Stimulated activated CD4-positive, alpha-beta T cell treated with anti-CD3 and anti-CD28 coated beads, Interleukin-4, amount 100 ng/mL, for 24 hours (primary cell): ENCODE results near the gene ZFP37.
"Not testable (repeated sequence)": the region's sequence is repeated elsewhere in the genome, so short reads cannot be mapped to it uniquely, and the experiment has no call there.

ENCODE experiments used
- DNase-seq: peaks from one replicate; pipeline ENCODE4 v3.0.0-alpha.2; 2020

ZFP37 gene

GRCh38 chr9:113056191-113057106 is at the start of gene ZFP37:
Gene ZFP37 (minus strand): TSS chr9:113056724. CDS start chr9:113056688, 36 bp downstream.
- DNase-seq: peak; percentile 77

DNA sequence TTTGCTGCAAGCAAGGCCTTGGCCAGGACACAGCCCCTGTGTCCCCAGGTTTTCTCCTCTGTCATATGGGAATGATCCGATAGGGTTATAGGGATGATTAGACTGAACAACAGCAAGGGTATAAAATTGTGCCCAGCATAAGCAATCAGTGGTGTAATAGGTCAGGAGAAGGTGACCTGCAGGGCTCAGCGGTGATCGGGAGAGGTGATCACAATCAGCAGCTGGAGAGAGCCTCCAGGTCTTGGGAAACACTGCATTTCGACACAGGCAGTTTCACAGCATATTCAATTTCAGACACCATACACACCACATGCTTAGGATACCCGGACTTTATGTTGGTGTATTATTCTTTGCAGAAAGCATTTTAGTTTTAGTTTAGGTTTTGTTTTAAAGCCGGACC is 48.8 kb upstream of the ZFP37 start:
- not testable (repeated sequence) for DNase-seq

GRCh38 chr9:113095561-113095960 is 39.0 kb upstream of the ZFP37 start:
- no peak for DNase-seq

- not testable (repeated sequence) for DNase-seq
Measured at GRCh38 chr9:113089924-113090323, 33.4 kb upstream of the ZFP37 start.

DNA sequence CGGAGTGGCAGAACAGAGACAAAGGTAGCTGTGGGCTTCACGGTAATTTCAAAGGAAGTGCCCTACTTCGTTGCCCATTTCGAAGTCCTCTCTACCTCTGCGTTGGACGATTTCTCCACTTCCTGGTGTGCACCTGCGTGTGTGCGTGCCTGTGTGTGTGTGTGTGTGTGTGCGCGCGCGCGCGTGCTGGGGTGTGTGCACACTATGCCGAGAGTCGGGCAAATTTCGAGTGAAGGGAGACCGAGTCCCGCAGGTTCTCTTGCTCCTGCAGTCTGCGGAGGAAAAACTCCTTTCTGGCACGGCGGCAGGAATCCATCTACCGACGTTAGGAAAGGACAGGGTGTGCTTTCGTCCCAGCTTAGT is 32.6 kb upstream of the ZFP37 start:
- not testable (repeated sequence) for DNase-seq

GRCh38 chr9:113088456-113089142 is 32.1 kb upstream of the ZFP37 start:
- DNase-seq: not testable (repeated sequence)

GRCh38 chr9:113062932-113063310 is 6.4 kb upstream of the ZFP37 start:
- DNase-seq: not testable (repeated sequence)

DNA sequence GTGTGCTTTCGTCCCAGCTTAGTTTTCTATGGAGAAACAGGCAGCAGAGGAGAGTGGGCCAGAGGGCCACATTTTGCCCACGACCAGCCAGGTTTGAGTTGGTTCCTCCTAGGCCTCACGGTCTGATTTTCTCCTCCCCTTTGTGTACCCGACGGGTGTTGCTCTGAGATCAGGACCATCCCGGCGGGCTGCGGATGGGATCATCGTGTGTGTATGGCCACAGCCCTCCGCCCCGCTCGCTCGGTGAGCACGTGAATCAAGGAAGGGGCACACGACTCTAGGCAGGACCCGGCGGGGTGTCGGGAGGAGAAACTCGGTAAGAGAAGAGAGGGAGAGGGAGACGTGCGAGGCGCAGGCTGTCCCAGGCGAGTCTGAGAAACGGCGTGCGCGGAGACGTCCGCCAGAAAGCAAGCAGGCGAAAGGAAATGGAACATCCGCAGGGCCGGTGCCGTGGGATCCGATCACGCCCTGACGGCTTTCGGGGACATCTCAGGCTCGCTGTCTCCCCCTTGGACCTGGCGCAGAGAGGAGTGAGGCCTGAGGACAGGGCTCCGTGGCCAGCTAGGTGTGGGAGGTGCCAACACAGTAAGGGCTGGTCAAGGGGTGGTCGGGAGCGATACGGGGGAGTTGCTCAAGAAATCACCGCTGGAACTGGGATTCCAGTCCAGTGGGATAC is 5.9 kb upstream of the ZFP37 start:
- DNase-seq: not testable (repeated sequence)

DNA sequence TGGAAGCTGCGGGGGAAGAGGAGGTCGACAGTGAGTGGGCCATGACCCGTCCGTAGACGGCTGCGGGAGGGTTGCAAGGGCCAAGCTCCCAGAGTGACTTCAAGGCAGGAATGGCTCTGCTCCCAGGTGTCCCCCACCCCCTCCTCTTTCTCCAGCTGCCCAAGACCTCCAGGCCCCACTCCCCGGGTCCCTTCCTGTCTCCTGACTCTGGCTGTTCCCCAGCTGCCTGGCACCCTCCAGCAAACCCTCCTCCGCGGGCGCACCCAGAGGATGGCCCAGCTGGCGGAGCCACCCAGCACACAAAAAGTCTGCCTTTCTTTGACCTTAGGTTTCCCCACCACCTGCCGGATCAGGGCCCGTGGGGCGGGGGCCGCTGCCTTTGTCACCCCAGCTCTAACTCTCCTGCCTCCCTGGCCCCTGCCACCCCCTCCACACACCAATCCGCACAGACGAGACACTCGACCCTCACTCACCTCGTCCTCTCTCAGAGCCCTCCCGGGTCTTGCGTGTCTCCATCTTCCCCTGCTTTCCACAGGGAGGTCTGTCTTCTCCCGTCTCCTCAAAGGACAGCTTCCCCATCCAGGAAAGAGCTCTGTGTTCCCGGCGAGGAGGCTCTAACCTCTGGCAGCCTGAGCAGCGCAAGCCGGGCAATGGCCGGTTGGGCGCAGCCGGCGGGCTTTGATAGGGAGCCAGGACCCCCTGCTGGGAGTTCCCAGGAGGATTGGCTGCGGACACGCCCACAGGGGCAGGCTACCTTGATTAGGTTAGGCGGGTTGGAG is 4.7 kb upstream of the ZFP37 start:
- not testable (repeated sequence) for DNase-seq

GRCh38 chr9:113059581-113060284 is 3.2 kb upstream of the ZFP37 start:
- not testable (repeated sequence) for DNase-seq

DNA sequence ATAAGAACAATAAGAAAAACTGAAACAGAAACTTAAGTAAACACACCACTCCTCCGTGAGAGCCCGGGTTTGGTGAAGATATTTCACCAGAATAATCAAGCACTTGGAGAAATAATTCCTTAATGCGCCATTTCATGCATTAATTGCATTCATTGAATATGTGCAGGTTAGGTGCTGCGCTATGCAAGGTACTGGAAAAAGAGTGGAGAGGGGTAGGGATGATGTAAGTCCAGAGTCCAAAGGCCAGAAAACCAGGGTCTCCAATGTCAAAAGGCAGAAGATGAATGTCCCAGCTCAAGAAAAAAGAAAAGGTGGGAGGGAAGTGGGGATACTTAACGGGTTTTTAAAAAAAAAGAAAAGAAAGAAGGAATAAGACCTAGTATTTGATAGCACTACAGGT is 669 bp upstream of the ZFP37 start:
- no peak for DNase-seq

DNA sequence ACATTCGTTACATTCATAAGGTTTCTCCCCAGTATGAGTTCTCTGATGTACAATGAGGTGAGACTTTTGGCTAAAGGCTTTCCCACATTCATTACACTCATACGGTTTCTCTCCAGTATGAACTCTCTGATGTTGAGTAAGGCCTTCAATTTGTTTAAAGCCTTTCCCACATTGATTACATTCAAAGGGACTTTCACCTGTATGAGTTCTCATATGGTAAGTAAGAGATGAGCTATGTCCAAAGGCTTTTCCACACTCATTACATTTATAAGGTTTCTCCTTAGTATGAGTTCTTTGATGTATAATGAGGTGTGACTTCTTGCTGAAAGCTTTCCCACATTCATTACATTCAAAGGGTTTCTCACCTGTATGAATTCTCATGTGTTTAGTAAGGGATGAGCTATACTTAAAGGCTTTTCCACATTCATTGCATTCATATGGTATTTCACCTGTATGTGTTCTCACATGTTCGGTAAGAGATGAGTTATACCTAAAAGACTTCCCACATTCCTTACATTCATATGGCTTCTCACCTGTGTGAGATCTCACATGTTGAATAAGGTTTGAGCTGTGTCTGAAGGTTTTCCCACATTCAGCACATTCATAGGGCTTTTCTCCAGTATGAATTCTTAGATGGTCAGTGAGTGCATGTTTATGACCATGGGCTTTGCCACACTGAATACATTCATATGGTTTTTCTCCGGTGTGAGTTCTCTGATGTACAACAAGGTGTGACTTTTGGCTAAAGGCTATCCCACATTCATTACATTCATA is 13.5 kb downstream of the ZFP37 start:
- no peak for DNase-seq

DNA sequence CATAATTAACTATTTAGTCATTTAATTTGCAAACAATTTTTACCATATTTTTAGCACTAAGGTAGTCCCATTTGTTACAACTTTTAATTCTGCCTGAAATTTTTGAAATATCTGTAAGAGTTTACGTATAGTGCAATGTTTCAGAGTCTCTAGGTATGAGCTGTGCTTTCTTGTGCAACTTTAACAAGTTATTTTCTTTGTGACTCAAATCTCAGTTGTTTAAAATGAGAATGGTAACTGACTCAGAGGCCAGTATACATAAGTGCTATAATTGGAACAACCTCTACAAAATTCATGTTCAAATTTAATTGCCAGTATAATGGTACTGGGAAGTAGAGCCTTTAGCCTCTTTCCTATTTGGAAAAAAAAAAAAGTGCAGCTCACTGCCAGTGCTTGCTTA is 30.3 kb downstream of the ZFP37 start:
- no peak for DNase-seq

DNA sequence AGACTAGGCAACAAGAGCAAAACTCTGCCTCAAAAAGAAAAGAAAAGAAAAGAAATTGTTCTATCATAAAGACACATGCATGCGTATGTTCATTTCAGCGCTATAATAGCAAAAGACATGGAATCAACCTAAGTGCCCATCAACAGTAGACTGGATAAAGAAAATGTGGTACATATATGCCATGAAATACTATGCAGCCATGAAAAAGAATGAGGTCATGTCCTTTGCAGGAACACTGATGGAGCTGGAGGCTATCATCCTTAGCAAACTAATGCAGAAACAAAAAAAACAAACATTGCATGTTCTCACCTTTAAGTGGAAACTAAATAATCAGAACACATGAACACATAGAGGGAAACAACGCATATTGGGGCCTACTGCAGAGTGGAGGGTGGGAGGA is 38.3 kb downstream of the ZFP37 start:
- DNase-seq: no peak

- DNase-seq: no peak
Measured at GRCh38 chr9:113012492-113012891, 44.0 kb downstream of the ZFP37 start.

- peak; percentile 26 for DNase-seq
Measured at GRCh38 chr9:113011911-113012381, 44.6 kb downstream of the ZFP37 start, which contains the start of gene ZNF883. Gene ZNF883 (minus strand): TSS chr9:113012192.

DNA sequence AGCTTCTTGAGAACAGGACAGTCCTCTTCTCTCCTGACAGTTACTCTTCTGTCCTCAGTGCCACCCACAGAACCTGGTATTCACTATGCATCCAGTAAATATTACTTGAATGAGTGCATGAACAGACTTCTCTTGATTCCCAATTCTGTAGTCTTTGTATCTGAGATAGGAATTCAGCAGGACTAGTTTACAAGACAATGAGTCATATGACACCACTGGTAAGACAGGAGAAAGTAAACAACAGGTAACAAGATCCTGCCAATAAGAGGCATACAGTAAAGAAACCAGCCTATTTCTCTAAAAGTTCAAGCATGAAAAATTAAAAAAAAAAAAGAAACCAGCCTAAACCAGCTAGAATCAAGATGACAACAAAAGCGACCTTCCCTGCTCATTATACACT is 50.7 kb downstream of the ZFP37 start:
- no peak for DNase-seq

- no peak for DNase-seq
Measured at GRCh38 chr9:112997236-112997941, 59.1 kb downstream of the ZFP37 start.
